Stimulated activated CD8-positive, alpha-beta memory T cell treated with anti-CD3 and anti-CD28 coated beads, Interleukin-4, amount 100 ng/mL, for 4 hours (primary cell): Measurements from ENCODE around the gene KCNK15.

Source experiments
- DNase-seq, 2 donors: peaks; one replicate each; pipeline ENCODE4 v3.0.0-alpha.2; 2020; ENCODE audit warnings: low read depth in 2 of 2, low spot score in 1 of 2

KCNK15 gene

GRCh38 chr20:44715499-44716308 lies 30.0 kb upstream of the KCNK15 start:
- no peak for DNase-seq

GRCh38 chr20:44716309-44717106 lies 29.2 kb upstream of the KCNK15 start:
- no peak for DNase-seq

GRCh38 chr20:44717986-44718385 lies 27.7 kb upstream of the KCNK15 start:
- DNase-seq = no peak

GRCh38 chr20:44719841-44720240 lies 25.8 kb upstream of the KCNK15 start:
- no peak for DNase-seq

- no peak for DNase-seq
Measured at GRCh38 chr20:44720621-44720996, 25.1 kb upstream of the KCNK15 start.

- DNase-seq = no peak
Measured at GRCh38 chr20:44720997-44721784, 24.5 kb upstream of the KCNK15 start.

- no peak for DNase-seq
Measured at GRCh38 chr20:44721785-44722054, 23.9 kb upstream of the KCNK15 start.

GRCh38 chr20:44722990-44723389 lies 22.7 kb upstream of the KCNK15 start:
- no peak for DNase-seq

GRCh38 chr20:44723391-44723790 lies 22.3 kb upstream of the KCNK15 start:
- no peak for DNase-seq

GRCh38 chr20:44723798-44724362 lies 21.8 kb upstream of the KCNK15 start:
- no peak for DNase-seq

GRCh38 chr20:44724423-44725091 lies 21.1 kb upstream of the KCNK15 start:
- DNase-seq = no peak

- no peak for DNase-seq
Measured at GRCh38 chr20:44725837-44726236, 19.8 kb upstream of the KCNK15 start.

GRCh38 chr20:44727039-44727438 lies 18.6 kb upstream of the KCNK15 start:
- no peak for DNase-seq

- DNase-seq = no peak
Measured at GRCh38 chr20:44727651-44728050, 18.0 kb upstream of the KCNK15 start.

GRCh38 chr20:44728801-44729443 lies 16.7 kb upstream of the KCNK15 start:
- DNase-seq = no peak

- no peak for DNase-seq
Measured at GRCh38 chr20:44730441-44730840, 15.2 kb upstream of the KCNK15 start.

GRCh38 chr20:44731657-44732056 lies 14.0 kb upstream of the KCNK15 start:
- DNase-seq = no peak

GRCh38 chr20:44732327-44732726 lies 13.3 kb upstream of the KCNK15 start:
- no peak for DNase-seq

GRCh38 chr20:44733341-44734069 lies 12.2 kb upstream of the KCNK15 start:
- peak; percentile 12 to 20 for DNase-seq

- DNase-seq = no peak
Measured at GRCh38 chr20:44734938-44735337, 10.7 kb upstream of the KCNK15 start.
